Osteoblast (primary cell): ENCODE data around the gene GNAT1. TPM values are rescaled to one million over a fixed set of nuclear protein-coding genes. Genes with fewer than 3 reads are reported as not detected.

Source experiments
- DNase-seq: peaks from one replicate; pipeline ENCODE4 v3.0.0; 2011; ENCODE audit warnings: low spot score, mixed read lengths; ENCODE audit not compliant: insufficient read length; ENCODE audit errors: missing footprints
- H2AFZ ChIP-seq: 2 replicates; pipeline ENCODE4 v1.6.0; 2011; ENCODE audit warnings: mild to moderate bottlenecking, low read length
- H3K27ac ChIP-seq: 2 replicates; pipeline ENCODE4 v1.5.1; 2011; ENCODE audit warnings: mild to moderate bottlenecking, low read depth, low read length, moderate library complexity
- H3K27me3 ChIP-seq: 2 replicates; pipeline ENCODE4 v1.6.0; 2012; ENCODE audit warnings: mild to moderate bottlenecking, control low read depth, inconsistent platforms, low read length, moderate library complexity; ENCODE audit not compliant: insufficient read depth
- H3K36me3 ChIP-seq: 2 replicates; pipeline ENCODE4 v1.5.1; 2011; ENCODE audit warnings: mild to moderate bottlenecking, low read length, control low read depth, moderate library complexity; ENCODE audit not compliant: insufficient read depth
- H3K4me1 ChIP-seq: 2 replicates; pipeline ENCODE4 v1.5.1; 2011; ENCODE audit warnings: mild to moderate bottlenecking, low read length, control low read depth, moderate library complexity; ENCODE audit not compliant: insufficient read depth
- H3K4me2 ChIP-seq: 2 replicates; pipeline ENCODE4 v1.6.0; 2011; ENCODE audit warnings: mild to moderate bottlenecking, low read length; ENCODE audit not compliant: insufficient read depth
- H3K4me3 ChIP-seq: fragments of 200-600 bp; sonication (generic); 3 replicates; pipeline ENCODE4 v1.5.1; 2012; ENCODE audit warnings: mild to moderate bottlenecking, low read length, inconsistent platforms; ENCODE audit not compliant: insufficient read depth
- H3K79me2 ChIP-seq: 2 replicates; pipeline ENCODE4 v1.6.0; 2012; ENCODE audit warnings: mild to moderate bottlenecking, low read length, control low read depth, inconsistent platforms; ENCODE audit not compliant: insufficient read depth
- H3K9me3 ChIP-seq: 2 replicates; pipeline ENCODE4 v1.5.1; 2011; ENCODE audit warnings: low read depth, low read length, control low read depth
- H4K20me1 ChIP-seq: 2 replicates; pipeline ENCODE4 v1.6.0; 2012; ENCODE audit warnings: mild to moderate bottlenecking, low read length, control low read depth; ENCODE audit not compliant: insufficient read depth
- CTCF ChIP-seq: IDR thresholded peaks from 2 replicates; pipeline ENCODE4 v1.5.1; 2011; ENCODE audit warnings: mild to moderate bottlenecking, low read depth, low read length, moderate library complexity; ENCODE audit errors: extremely low read depth
- total RNA-seq: library from RNA; depleted of rRNA; stranded (reverse); fragments of >200 nt; gene quantifications from 2 replicates; pipeline ENCODE4 v1.2.3, GENCODE V29; 2012

GNAT1 gene
- total RNA-seq, 1 donor: not detected

- Histone ChIP-seq H3K36me3 (no peaks in the 10 kb centered on the region), H3K27me3 (no peaks in the 10 kb centered on the region), H2AFZ (no peak overlapping the region), H3K4me3 (no peak overlapping the region), H3K79me2 (peaks cover 45% of the 10 kb centered on the region), H3K27ac (peak overlapping the region; percentile 43), H3K4me1 (peaks cover 57% of the 10 kb centered on the region), H3K4me2 (no peak overlapping the region), H3K9me3 (no peaks in the 10 kb centered on the region), H4K20me1 (no peaks in the 10 kb centered on the region)
- TF ChIP-seq CTCF: no peak
- no peak for DNase-seq
Measured at GRCh38 chr3:50168388-50168787, 23.0 kb upstream of the GNAT1 start.

GRCh38 chr3:50168791-50169190 lies 22.6 kb upstream of the GNAT1 start:
- no peaks in the 10 kb centered on the region for H3K9me3 ChIP-seq
- peaks cover 45% of the 10 kb centered on the region for H3K79me2 ChIP-seq
- no peak overlapping the region for H2AFZ ChIP-seq
- no peaks in the 10 kb centered on the region for H3K36me3 ChIP-seq
- DNase-seq: no peak
- peaks cover 53% of the 10 kb centered on the region for H3K4me1 ChIP-seq
- no peak overlapping the region for H3K4me3 ChIP-seq
- no peak for TF ChIP-seq CTCF
- no peaks in the 10 kb centered on the region for H3K27me3 ChIP-seq
- peak overlapping the region; percentile 43 for H3K27ac ChIP-seq
- no peaks in the 10 kb centered on the region for H4K20me1 ChIP-seq
- no peak overlapping the region for H3K4me2 ChIP-seq

GRCh38 chr3:50169232-50169832 lies 22.1 kb upstream of the GNAT1 start:
- no peaks in the 10 kb centered on the region for H4K20me1 ChIP-seq
- peak overlapping the region; percentile 95 for H3K27ac ChIP-seq
- H3K4me1 ChIP-seq: peaks cover 47% of the 10 kb centered on the region
- TF ChIP-seq CTCF: no peak
- no peaks in the 10 kb centered on the region for H3K36me3 ChIP-seq
- H3K9me3 ChIP-seq: no peaks in the 10 kb centered on the region
- no peak overlapping the region for H3K4me2 ChIP-seq
- H3K4me3 ChIP-seq: no peak overlapping the region
- no peaks in the 10 kb centered on the region for H3K27me3 ChIP-seq
- no peak for DNase-seq
- H3K79me2 ChIP-seq: peaks cover 45% of the 10 kb centered on the region
- no peak overlapping the region for H2AFZ ChIP-seq

- Histone ChIP-seq H3K27ac (peak overlapping the region; percentile 95), H3K4me3 (no peak overlapping the region), H3K36me3 (no peaks in the 10 kb centered on the region), H2AFZ (peak overlapping the region; percentile 64), H3K27me3 (no peaks in the 10 kb centered on the region), H3K4me1 (peaks cover 42% of the 10 kb centered on the region), H3K79me2 (peaks cover 45% of the 10 kb centered on the region), H4K20me1 (no peaks in the 10 kb centered on the region), H3K4me2 (no peak overlapping the region), H3K9me3 (no peaks in the 10 kb centered on the region)
- TF ChIP-seq CTCF: no peak
- no peak for DNase-seq
Measured at GRCh38 chr3:50169858-50170257, 21.6 kb upstream of the GNAT1 start.
